ENCODE results near the gene JOSD1. TPM values are rescaled to one million over a fixed set of nuclear protein-coding genes. Genes with fewer than 3 reads are reported as not detected.

JOSD1 gene
- total and polyA plus RNA-seq, 2 of the 4 experiments (the other 2 are of a cell fraction), result 30.2 to 35.8 TPM

GRCh38 chr22:38675833-38676232 is 24.9 kb downstream of the JOSD1 start:
- Histone ChIP-seq H3K27ac (ENCODE audit: insufficient read depth, low read length) (no peak overlapping the region), H2AK9ac (replicated peaks; ENCODE audit: low read depth, low read length, poor library complexity) (no peak overlapping the region), H3K56ac (ENCODE audit: extremely low read depth, insufficient read depth, low read length) (no peak overlapping the region), H2BK20ac (ENCODE audit: low read depth, low read length) (no peak overlapping the region), H4K20me1 (ENCODE audit: insufficient read depth, low read length) (no peaks in the 10 kb centered on the region), H2BK5ac (ENCODE audit: low read depth, low read length, poor library complexity, severe bottlenecking) (no peak overlapping the region), H3K14ac (replicated peaks; ENCODE audit: low read depth, low read length) (no peak overlapping the region), H2BK15ac (ENCODE audit: low read depth, low read length) (no peak overlapping the region), H3K18ac (ENCODE audit: low read depth, low read length) (no peak overlapping the region), H2BK120ac (ENCODE audit: low read depth, low read length) (no peak overlapping the region), H3K4me3 (ENCODE audit: insufficient read depth, low read depth, low read length) (no peak overlapping the region), H3K9me3 (ENCODE audit: control insufficient read depth, insufficient read depth, low read length) (no peaks in the 10 kb centered on the region), H3K4me1 (ENCODE audit: control insufficient read depth, insufficient read depth, low read length) (no peaks in the 10 kb centered on the region), H2AFZ (replicated peaks; ENCODE audit: low read length, poor library complexity) (no peak overlapping the region), H3K23ac (ENCODE audit: low read depth, low read length) (no peak overlapping the region), H3K9ac (ENCODE audit: low read depth, low read length) (no peak overlapping the region), H3K36me3 (ENCODE audit: control insufficient read depth, insufficient read depth, low read length) (peaks cover 22% of the 10 kb centered on the region), H4K5ac (ENCODE audit: low read depth, low read length) (no peak overlapping the region), H2AK5ac (ENCODE audit: low read depth, low read length) (no peak overlapping the region), H3K27me3 (ENCODE audit: control insufficient read depth, insufficient read depth, low read length) (no peaks in the 10 kb centered on the region), H3K4me2 (ENCODE audit: low read depth, low read length) (no peak overlapping the region), H3K9me1 (ENCODE audit: insufficient read depth, low read length) (peaks cover 5% of the 10 kb centered on the region; the same call in 1 of the 2 replicates), H3K79me1 (ENCODE audit: low read depth in 1 of 2, low read length in 2 of 2) (peaks cover 3 to 9% of the 10 kb centered on the region in 2 experiments; a peak in 1 of 4 replicates), H4K91ac (ENCODE audit: insufficient read depth, low read depth, low read length) (no peak overlapping the region), H3K4ac (ENCODE audit: low read depth, low read length) (no peak overlapping the region), H4K8ac (ENCODE audit: low read depth in 2 of 2, low read length in 2 of 2) (no peak overlapping the region)
- TF ChIP-seq, protein P1, sequence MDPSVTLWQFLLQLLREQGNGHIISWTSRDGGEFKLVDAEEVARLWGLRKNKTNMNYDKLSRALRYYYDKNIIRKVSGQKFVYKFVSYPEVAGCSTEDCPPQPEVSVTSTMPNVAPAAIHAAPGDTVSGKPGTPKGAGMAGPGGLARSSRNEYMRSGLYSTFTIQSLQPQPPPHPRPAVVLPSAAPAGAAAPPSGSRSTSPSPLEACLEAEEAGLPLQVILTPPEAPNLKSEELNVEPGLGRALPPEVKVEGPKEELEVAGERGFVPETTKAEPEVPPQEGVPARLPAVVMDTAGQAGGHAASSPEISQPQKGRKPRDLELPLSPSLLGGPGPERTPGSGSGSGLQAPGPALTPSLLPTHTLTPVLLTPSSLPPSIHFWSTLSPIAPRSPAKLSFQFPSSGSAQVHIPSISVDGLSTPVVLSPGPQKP (IDR thresholded peaks at IDR 0.05; ENCODE audit: borderline replicate concordance, low read depth, low read length), result no peak
- no peak for TF ChIP-seq MXI1 (IDR thresholded peaks at IDR 0.05; ENCODE audit: borderline replicate concordance, low read depth, low read length)
- TF ChIP-seq RFX5 (IDR thresholded peaks at IDR 0.05; ENCODE audit: low read depth, low read length), result no peak
- TF ChIP-seq NFE2L2 (IDR thresholded peaks at IDR 0.05; ENCODE audit: low read depth, low read length), result no peak
- TF ChIP-seq, protein P2, sequence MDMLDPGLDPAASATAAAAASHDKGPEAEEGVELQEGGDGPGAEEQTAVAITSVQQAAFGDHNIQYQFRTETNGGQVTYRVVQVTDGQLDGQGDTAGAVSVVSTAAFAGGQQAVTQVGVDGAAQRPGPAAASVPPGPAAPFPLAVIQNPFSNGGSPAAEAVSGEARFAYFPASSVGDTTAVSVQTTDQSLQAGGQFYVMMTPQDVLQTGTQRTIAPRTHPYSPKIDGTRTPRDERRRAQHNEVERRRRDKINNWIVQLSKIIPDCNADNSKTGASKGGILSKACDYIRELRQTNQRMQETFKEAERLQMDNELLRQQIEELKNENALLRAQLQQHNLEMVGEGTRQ (IDR thresholded peaks at IDR 0.05; ENCODE audit: low read depth, low read length), result no peak
- TF ChIP-seq RAD21 (IDR thresholded peaks at IDR 0.05; ENCODE audit: low read length), result no peak
- TF ChIP-seq POLR2A (IDR thresholded peaks at IDR 0.05; ENCODE audit: low read depth, low read length), result no peak
- TF ChIP-seq CEBPB (IDR thresholded peaks at IDR 0.05; ENCODE audit: low read depth, low read length), result no peak
- no peak for TF ChIP-seq CHD1 (IDR thresholded peaks at IDR 0.05; ENCODE audit: low read depth, low read length)
- TF ChIP-seq RCOR1 (IDR thresholded peaks at IDR 0.05; ENCODE audit: insufficient replicate concordance, low read length), result no peak
- TF ChIP-seq CTCF (conservative IDR thresholded peaks at IDR 0.05; ENCODE audit: low read depth, low read length), result no peak
- TF ChIP-seq MAZ (IDR thresholded peaks at IDR 0.05; ENCODE audit: borderline replicate concordance, low read depth, low read length), result no peak
- TF ChIP-seq SMC3 (IDR thresholded peaks at IDR 0.05; ENCODE audit: low read depth, low read length), result no peak
- TF ChIP-seq FOS (IDR thresholded peaks at IDR 0.05; ENCODE audit: low read depth, low read length), result no peak
- no peak for TF ChIP-seq MAFK (IDR thresholded peaks at IDR 0.05; ENCODE audit: low read depth, low read length)
- no peak for TF ChIP-seq BHLHE40 (IDR thresholded peaks at IDR 0.05; ENCODE audit: low read depth, low read length)
- WGBS, 2 experiments (ENCODE audit: extremely low coverage in 2 of 2, insufficient read length in 1 of 2), result 100% methylated on average over 1 of the region's 3 CpGs; no CpG with 5 or more reads in 1 of the 2 experiments
- intact Hi-C loops (cut with micrococcal nuclease), result no loop called here
- dilution Hi-C loops (cut with HindIII; ENCODE audit: low sequenced_read_pairs, unreplicated experiment), result no loop called here
- ChIA-PET CTCF (no interaction called here), POLR2A (ENCODE audit: unreplicated experiment) (interaction anchor here (0.5 kb wide), 1 partner anchor 230 kb away, joined by 3 read pairs; no protein-coding TSS in a partner anchor)
- ATAC-seq (ENCODE audit: low read depth) (no peak), DNase-seq (no peak)
- in situ Hi-C loops (cut with MboI; ENCODE audit: low sequenced_read_pairs), result no loop called here
- BruUV-seq (replicated peaks), result no TSS peak

Measured in IMR-90 (cell line).